Fibroblast of skin of scalp (primary cell): ENCODE measurements around the gene TMEM98.
A peak's percentile ranks its signal among the peaks of the same experiment; 100 is the strongest.
"Not testable (repeated sequence)": the region's sequence is repeated elsewhere in the genome, so short reads cannot be mapped to it uniquely, and the experiment has no call there.

ENCODE experiments used
- DNase-seq: peaks from one replicate; pipeline ENCODE4 v3.0.0-alpha.2; 2013

Gene TMEM98

DNA sequence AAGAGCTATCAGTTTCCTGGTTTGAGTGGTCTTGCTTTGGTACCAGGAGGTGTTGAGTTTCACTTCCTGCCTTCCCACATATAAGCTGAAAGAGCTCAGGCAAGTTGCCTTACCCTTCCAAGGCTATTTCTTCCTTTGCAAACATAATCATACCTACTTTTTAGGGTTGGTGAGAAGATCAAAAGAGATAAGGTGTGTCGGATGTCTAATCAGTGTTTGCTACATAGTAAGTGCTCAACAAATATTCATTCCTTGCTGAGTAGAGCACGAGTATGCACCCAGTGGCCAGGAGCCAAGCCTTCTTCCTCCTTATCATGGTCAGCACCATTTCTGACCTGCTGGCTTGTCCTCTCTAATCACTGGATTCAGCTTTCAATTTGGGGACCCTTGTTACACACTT is 12.7 kb upstream of the TMEM98 start:
- no peak for DNase-seq

DNA sequence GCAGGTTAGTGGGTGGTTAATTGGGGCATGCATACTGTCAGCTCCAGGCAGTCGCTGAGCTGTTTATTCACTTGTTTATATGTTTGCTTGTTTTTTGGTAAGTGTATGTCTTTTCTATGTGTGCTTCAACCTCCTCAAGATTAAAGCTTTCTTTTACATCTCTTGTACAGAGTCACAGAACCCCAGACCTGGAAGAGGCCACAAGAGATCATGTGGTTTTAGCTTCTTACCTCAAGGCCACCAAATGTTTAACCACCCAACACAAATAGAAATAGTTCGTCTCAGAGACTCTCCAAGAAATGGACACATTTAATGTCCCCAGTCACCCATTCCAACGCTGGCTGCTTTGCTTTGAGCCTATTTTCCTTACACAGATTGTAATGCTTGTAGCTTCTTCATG is 11.8 kb upstream of the TMEM98 start:
- no peak for DNase-seq

DNA sequence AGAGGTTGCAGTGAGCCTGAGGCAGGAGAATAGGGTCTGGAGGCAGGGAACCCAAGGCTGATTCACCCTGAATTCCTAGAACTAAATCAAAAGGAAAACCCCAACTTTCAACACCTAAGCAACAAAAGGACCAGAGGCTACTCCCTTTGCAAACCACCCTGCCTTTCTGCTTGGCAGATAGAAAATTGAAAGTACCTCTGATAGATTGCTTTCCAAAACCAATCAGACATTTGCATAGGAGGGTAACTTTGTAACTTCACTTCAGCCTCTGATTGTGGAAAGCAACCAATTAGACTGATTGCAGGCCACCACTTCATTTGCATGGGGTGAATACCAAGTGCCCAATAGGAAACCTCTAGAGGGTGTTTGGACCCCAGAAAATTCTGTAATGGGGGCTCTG is 10.9 kb upstream of the TMEM98 start:
- no peak for DNase-seq

DNA sequence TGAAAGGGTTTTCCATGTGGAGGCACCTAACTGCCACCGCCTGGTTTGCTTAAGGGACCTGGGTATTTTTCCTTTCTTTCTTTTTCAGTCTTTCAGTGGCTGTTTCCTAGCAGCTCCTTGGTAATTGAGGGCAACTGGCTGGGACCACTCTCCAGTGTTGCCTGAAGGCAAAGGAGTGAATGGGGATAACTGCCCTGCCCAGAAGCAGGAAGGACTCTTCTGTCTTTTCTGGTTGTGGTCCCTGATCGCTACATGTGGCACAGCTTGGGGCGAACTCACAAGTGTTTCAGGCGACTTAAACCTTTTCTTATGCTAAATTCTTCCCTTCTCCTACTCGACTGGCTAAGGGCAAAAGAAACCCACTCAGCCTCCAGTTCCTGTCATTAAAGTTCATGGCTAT is 10.1 kb upstream of the TMEM98 start:
- no peak for DNase-seq

DNA sequence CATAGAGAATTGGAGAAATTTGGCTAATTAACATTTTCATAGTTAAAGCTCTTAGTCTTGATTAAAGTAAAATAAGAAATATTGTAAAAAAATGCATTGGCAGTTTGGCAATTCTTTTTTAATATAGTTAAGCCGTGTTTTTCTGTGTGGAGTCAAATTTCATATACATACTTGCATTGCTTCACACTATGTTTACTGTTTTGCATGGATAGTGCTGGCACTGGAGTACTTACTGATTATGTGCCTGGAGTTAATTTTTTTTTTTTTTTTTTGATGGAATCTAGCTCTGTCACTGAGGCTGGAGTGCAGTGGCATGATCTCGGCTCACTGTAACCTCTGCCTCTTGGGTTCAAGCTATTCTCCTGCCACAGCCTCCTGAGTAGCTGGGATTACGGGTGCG is 8.1 kb upstream of the TMEM98 start:
- DNase-seq, result not testable (repeated sequence)

DNA sequence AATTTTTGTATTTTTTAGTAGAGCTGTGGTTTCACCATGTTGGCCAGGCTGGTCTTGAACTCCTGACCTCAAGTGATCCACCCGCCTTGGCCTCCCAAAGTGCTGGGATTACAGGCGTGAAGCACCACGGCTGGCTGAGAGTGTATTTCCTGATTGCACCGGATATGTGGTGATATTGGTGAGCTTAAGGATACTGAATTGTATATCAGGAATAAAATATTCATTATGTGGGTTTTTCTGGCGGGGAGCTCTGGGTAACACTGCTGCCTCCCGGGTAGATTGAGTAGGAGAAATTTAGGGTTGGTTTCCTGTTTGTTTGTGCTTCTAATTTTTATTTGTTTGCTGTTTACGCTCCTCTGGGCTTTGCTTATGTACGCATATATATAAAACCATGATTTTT is 7.7 kb upstream of the TMEM98 start:
- no peak for DNase-seq

DNA sequence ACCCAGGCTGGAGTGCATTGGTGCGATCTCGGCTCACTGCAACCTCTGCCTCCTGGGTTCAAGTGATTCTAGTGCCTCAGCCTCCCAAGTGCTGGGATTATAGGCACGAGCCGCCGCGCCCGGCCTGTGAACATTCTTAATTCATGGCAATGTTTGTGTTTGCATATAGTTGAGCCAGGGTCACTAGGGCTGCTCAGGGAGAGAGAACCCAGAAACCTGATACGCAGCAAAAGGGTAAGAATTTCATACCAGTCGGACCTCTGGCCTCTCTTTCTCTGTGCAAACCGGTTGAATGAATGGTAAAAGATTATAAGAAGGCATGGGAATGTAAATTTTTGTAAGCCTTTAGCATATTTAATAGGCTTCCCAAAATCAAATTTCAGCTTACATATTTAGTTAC is 6.9 kb upstream of the TMEM98 start:
- DNase-seq, result no peak

DNA sequence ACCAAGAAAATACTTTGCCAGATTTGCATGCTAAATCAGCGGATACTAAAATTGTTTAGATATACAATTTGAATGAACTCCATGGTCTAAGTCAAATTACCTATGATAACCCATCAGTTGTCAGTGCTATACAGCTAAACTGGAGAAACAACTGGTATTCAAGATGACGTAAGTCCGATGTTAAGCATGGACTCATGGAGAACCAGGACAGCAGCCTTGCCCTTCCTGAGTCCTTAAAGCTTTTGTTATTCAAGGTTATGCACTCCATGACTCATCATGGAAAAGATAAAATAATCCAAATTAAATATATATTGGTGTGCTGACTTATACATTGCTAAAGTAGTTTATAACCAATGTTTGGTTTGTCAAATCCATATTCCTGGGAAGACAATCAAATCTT is 4.0 kb upstream of the TMEM98 start:
- DNase-seq, result not testable (repeated sequence)

DNA sequence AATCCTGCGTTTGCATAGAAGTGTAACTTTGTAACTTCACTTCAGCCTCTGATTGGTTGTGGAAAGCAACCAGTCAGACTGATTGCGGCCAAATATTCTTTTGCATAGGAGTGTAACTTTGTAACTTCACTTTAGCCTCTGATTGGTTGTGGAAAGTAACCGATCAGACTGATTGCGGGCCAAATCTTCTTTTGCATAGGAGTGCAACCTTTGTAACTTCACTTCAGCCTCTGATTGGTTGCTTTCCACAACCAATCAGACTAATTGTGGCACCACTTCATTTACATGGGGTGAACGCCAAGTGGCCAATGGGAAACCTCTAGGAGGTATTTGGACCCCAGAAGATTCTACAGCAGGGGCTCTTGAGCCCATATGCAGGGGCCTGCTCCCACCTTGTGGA is 1.8 kb upstream of the TMEM98 start:
- DNase-seq, result no peak

DNA sequence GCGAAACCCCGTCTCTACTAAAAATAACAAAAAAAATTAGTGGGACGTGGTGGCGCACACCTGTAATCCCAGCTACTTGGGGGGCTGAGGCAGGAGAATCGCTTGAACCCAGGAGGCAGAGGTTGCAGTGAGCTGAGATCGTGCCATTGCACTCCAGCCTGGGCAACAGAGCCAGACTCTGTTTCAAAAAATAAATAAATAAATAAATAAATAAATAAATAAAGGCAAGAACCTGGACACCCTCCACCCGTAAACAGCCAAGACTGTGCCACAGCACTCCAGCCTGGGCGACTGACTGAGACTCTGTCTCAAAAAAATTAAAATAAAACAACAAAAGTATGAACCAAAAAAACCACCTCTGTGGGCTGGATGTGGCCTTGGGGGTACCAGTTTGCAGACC is 1.2 kb upstream of the TMEM98 start:
- DNase-seq, result not testable (repeated sequence)

DNA sequence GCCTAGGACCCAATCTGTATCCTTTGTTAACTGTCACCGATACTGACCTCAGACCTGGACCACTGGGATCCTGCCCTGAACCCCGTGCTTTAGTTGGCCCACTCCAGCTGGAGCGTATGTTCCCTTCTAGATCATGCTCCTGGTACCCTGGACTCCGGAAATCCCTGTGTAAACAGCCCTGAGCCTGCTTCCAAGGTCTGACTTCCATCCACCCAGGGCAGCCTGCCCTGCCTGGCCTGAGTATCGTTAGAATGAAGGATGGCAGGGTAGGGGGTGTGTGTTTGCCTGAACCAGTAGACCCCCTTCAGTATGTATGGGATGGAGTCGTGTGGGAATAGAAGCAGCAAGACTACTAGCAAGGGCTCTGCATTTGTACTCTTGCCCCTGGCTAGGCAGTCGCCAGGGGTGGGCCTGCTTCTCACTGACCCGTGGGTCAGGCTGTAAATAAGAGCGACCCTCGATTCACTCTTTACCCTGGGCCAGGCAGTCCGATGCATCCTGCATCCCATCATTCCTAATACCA is 691 bp upstream of the TMEM98 start:
- DNase-seq, result no peak

DNA sequence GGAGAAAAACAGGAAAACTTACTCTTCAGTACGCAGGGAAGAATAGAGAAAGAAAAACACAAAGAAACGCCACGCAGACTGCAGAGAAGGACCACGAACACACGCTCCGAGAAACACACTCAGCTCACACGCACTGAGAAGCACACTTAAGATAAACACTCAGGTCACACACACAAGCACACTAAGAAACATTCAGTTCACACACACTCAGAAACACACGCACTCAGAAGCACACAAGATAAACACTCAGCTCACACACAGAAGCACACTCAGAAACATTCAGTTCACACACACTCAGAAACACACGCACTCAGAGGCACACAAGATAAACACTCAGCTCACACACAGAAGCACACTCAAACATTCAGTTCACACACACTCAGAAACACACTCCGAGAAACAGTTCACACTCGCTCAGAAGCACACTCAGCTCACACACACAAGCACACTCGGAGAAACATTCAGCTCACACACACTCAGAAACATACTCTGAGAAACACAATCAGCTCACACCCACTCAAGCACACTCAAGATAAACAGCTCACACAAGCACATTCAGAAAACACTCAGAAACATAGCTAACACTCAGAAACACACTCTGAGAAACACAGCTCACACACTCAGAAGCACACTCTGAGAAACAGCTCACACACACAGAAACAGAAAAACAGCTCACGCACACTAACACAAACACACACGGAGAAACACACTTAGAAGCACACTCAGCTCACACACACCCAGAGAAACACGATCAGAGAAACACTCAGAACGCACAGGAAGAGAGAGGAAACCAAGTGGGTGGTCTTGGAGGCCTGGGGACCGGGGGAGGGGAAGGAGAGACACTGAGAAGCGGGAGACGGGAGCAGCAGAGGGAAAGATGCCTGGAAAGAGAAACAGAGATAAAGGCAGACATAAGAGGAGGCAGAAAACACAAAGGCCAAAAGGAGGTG is 908 bp downstream of the TMEM98 start:
- DNase-seq, result peak; percentile 32

DNA sequence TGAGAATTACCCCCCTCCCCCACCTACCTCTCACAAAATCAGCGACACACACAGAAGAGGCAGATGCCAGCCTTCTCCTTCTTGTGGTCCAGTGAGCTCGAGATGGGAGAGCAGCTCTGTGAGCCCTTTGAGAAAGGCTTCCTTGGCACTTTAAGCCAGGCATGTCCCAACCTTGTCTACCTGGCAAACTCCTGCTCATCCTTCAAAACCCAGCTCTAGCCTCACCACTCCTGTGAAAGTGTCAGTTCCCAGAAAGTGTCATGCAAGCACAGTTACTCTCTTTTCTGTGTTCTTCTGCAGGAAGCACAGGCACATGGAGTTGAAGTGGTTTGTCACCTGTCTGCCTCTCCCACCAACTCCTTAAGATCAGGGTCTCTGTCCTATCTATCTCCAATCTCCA is 1.6 kb downstream of the TMEM98 start:
- DNase-seq, result no peak

DNA sequence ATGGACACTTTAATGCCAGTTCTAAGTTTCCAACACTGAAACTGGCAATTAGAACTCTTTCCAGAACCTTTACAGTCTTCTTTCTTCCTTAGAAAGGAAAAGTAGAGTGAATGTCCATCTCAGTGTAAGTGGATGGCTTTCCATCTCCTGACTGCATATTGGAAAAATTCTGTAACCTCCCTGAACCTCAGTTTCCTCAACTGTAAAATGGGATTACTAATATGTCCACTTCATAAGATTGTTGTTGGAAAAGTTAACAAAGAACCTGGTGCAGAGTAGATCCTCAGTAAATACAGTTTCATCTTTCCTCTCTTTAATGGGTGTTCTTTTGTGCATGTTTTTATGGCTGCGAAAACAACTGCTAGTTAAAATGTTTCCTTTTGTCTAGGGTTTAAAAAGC is 2.6 kb downstream of the TMEM98 start:
- DNase-seq, result no peak

DNA sequence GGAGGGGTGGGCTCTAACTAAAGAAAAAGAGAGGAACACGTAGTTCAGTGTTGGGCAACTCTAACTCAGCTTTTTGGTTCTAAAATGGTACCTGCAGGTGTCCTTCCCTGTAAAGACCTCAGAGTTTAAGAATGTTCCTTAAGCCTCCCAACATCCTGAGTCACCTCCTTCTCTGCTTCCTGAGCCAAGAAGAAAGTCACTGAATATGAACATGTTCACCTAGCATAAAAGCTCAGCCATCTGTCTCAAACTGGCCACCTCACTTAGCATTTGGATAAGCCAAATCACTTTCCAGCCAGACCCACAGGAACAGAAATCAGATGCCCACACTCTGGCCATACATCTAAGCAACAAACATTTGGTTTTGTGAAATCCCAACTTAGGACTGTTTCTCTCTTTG is 3.7 kb downstream of the TMEM98 start:
- DNase-seq, result no peak

DNA sequence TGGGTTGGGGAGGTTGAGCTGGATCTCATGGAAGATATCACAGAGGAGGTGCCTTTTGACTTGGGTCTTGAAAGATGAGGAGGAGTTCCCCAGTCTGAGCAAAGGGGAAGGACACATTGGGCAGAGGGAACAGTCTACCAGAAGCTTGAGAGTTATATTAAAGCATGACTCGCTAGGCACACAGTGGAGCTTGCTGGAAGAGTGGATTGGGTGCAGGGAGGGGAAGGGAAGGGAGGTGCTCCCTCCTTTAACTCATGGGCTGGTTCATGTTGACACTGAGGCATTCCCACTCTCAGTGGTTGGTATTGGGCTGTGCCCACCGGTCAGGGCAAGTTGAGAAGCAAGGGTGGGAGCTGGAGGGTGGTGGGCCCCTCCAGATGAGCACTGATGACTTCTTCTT is 5.9 kb downstream of the TMEM98 start:
- DNase-seq, result no peak

DNA sequence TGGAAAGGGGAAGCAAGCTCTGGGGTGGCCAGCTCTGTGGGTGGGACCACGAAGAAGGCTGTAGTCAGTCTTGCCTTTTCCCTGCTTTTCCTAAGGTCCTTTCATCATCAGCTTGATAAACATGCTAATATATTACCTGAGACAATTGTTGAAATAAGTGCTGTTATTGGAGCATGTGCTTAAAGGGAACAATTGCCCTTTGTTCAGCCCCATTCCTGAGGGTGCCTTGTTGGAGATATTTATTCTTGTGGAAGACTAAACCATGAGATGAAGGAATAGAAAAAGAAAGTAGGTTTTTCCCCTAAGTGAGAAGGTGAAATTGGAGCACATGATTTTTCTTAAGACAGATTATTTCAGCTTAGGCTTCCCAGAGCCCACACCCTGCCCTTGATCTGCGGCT is 7.8 kb downstream of the TMEM98 start:
- no peak for DNase-seq

DNA sequence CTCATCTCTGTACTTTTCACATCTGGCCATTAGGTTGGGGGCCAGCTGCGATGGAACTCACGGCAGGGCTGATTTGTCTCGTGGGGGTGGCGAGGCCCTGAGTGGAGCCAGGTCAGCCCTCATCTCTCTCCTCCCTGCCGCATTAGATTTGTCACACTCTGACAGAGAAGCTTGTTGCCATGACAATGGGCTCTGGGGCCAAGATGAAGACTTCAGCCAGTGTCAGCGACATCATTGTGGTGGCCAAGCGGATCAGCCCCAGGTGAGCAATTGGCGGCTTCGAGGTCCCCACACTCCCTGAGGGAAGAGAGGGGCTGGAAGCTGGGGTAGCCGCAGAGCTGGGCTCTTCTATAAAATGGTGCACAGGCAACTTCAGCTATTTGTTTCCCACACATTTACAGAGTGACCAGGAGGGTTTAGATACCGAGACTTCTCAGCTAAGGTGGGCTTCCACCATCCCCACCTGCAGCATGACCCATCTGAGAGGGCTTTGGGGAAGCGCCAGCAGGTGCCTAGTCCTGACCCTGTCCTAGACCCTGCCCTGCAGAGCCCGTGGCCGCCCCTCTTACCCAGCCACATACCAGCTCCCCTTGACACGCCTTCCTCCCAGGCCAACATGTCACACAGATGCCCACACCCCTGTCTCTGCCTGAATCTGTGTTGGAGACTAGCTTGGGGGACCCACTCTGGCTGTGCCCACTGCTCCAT is 8.4 kb downstream of the TMEM98 start:
- no peak for DNase-seq

DNA sequence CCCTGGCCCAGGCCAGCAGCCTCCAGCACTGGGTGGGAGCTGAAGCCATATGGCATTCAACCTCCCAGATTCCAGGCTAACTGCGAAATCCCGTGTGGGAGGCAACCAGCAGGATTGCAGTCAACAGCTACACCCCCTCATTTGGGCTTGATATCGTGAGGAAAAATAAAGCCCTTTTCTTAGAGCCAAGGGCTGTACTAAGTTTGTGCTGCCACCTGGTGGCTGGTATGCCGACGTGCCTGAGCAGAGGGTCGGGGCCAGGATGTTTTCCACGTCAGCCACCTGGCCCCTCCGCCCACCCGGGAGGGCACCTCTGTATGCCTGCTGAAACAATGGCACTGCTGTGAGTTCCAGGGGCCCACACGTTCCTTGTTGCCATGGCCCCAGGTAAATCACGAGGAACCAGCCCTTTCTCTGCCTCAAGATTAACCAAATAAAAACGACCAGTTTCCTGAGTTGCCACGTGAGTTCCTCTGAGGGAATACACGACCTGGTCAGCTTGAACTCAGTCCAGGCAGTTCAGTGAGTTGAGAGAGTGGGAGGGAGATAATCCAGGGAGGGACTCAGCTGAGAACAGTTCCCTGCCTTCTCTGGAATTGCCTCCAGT is 9.0 kb downstream of the TMEM98 start:
- peak; percentile 64 for DNase-seq

DNA sequence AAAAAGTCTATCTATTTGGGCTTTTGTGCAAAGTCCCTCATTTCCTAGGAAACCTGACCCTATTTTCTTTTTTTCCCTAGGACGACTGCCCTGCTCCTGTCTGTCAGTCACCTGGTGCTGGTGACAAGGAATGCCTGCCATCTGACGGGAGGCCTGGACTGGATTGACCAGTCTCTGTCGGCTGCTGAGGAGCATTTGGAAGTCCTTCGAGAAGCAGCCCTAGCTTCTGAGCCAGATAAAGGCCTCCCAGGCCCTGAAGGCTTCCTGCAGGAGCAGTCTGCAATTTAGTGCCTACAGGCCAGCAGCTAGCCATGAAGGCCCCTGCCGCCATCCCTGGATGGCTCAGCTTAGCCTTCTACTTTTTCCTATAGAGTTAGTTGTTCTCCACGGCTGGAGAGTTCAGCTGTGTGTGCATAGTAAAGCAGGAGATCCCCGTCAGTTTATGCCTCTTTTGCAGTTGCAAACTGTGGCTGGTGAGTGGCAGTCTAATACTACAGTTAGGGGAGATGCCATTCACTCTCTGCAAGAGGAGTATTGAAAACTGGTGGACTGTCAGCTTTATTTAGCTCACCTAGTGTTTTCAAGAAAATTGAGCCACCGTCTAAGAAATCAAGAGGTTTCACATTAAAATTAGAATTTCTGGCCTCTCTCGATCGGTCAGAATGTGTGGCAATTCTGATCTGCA is 12.9 kb downstream of the TMEM98 start:
- no peak for DNase-seq

DNA sequence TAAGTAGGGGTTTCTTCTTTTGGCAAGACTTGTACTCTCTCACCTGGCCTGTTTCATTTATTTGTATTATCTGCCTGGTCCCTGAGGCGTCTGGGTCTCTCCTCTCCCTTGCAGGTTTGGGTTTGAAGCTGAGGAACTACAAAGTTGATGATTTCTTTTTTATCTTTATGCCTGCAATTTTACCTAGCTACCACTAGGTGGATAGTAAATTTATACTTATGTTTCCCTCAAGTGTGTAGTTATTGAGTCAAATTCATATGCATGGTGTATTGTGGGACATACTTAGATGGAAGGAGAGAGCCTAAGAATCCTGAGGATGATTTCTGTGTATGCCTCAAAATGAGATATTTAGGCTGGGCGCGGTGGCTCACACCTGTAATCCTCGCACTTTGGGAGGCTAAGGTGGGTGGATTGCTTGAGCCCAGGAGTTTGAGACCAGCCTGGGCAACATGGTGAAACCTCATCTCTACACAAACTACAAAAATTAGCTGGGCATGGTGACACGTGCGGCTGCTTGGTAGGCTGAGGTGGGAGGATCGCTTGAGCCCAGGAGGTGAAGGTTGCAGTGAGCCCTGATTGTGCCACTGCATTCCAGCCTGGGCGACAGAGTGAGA is 13.6 kb downstream of the TMEM98 start:
- DNase-seq, result no peak

DNA sequence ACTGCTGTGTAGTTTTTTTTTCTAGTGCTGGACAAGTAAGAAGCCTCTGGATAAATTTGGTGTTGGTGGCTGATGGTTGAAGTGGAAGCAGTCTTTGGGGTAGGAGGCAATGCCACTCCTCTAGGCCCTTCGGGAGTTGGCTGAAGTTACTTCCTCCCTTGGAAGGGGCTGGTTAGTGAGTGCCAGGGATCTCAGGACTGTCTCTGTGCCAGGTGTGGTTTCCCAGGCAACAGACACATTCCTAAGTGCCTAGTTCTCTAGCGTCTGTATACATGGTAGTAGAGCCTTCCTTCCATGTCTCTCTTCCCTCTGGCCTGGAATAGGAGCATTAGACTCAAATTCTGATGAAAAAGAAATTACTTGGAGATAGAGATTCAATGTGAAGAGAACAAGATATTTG is 15.3 kb downstream of the TMEM98 start:
- no peak for DNase-seq
